ENCODE measurements around the gene MEF2A.

GRCh38 chr15:99662903-99663302 lies 97.1 kb downstream of the MEF2A start:
- TF ChIP-seq CTCF (IDR thresholded peaks at IDR 0.05) = no peak
- no peak for TF ChIP-seq POLR2A (IDR thresholded peaks at IDR 0.05)
